Testis (tissue), 5 donors: ENCODE results near the gene CCDC188. TPM values are rescaled to one million over a fixed set of nuclear protein-coding genes. Genes with fewer than 3 reads are reported as not detected.

ENCODE experiments used
- DNase-seq: peaks from one replicate; pipeline ENCODE4 v3.0.0-alpha.2; 2019
- H3K27ac ChIP-seq, 2 donors: fragments of 200-600 bp; sonication (generic); one replicate each; pipeline ENCODE4 v1.5.1; 2019
- H3K27me3 ChIP-seq: fragments of 200-600 bp; sonication (generic); one replicate; pipeline ENCODE4 v1.5.1; 2019
- H3K36me3 ChIP-seq: fragments of 200-600 bp; sonication (generic); one replicate; pipeline ENCODE4 v1.5.1; 2017; ENCODE audit warnings: low read depth; ENCODE audit errors: missing control alignments
- H3K4me1 ChIP-seq: fragments of 200-600 bp; sonication (generic); one replicate; pipeline ENCODE4 v1.5.1; 2019
- H3K4me3 ChIP-seq, 2 donors: fragments of 200-600 bp; sonication (generic); one replicate each; pipeline ENCODE4 v1.5.1; 2017 to 2019
- H3K9me3 ChIP-seq: fragments of 200-600 bp; sonication (generic); one replicate; pipeline ENCODE4 v1.5.1; 2017
- CTCF ChIP-seq, 3 experiments: fragments of 450-650 bp in 2 of 3; fragments of 200-600 bp in 1 of 3; sonication (generic) in 1 of 3; IDR thresholded peaks; one replicate each; pipeline ENCODE4 v1.5.1; 2016 to 2019; ENCODE audit warnings: antibody characterized with exemption in 3 of 3, mild to moderate bottlenecking in 2 of 3, moderate library complexity in 1 of 3
- POLR2A ChIP-seq: fragments of 450-650 bp; IDR thresholded peaks from one replicate; pipeline ENCODE4 v1.6.1; 2017; ENCODE audit warnings: antibody characterized with exemption, mild to moderate bottlenecking, moderate library complexity
- WGBS, 2 donors: methylation state at CpG; one replicate each; pipeline ENCODE4 v1.1.5; 2018; 5-methylcytosine and 5-hydroxymethylcytosine counted together
- intact Hi-C: fragments of 100-400 bp; cut with DNase I; formaldehyde crosslinking; loops from one replicate; pipeline ENCODE4 v1.15.1; 2023; ENCODE audit warnings: low total_unique reads
- long read RNA-seq, 2 donors: transcript quantifications; one replicate each; lab custom pipeline, GENCODE V29; 2026
- polyA plus RNA-seq: library from polyadenylated mRNA; stranded (reverse); fragments of 350-450 nt; fragmentation: Illumina TruSeq; extraction: RNeasy Lipid Tissue Mini Kit (QIAGEN cat#74804); gene quantifications from one replicate; pipeline ENCODE4 v1.2.3, GENCODE V29; 2014; ENCODE audit warnings: low read depth, low replicate concordance; ENCODE audit not compliant: insufficient read depth
- total RNA-seq, 2 donors: library from RNA; depleted of rRNA; stranded (reverse); fragments of >200 nt; gene quantifications; one replicate each; pipeline ENCODE4 v1.2.3, GENCODE V29; 2016

CCDC188 gene
- total RNA-seq (10 to 100 TPM; 12.2 to 33.1 TPM), polyA plus RNA-seq (46.5 TPM)
- long read RNA-seq, donor 1, result 0 reads
- long read RNA-seq, donor 2, result 0 reads

GRCh38 chr22:20150381-20151275, at the start of gene CCDC188:
TSS of gene CCDC188 (minus strand) at chr22:20151055. CDS start at chr22:20150986, 69 bp downstream.
- Histone ChIP-seq H3K4me3 (no peak within 1 kb of the TSS), H3K36me3 (no peaks in the 10 kb centered on the region), H3K9me3 (no peaks in the 10 kb centered on the region), H3K27me3 (no peaks in the 10 kb centered on the region), H3K4me1 (peaks cover 4% of the 10 kb centered on the region), H3K27ac (no peak within 1 kb of the TSS)
- TF ChIP-seq POLR2A, result no peak
- TF ChIP-seq CTCF (IDR thresholded peaks at IDR 0.05), result no peak
- no peak for DNase-seq
- WGBS, 2 donors, result 88% methylated on average over 3 to 13 of the region's 14 CpGs
- intact Hi-C loops, result no loop called here

GRCh38 chr22:20199906-20200305, 49.1 kb upstream of the CCDC188 start:
- intact Hi-C loops, result no loop called here
- H3K4me3 ChIP-seq, result no peak overlapping the region
- H3K27ac ChIP-seq, result no peak overlapping the region
- H3K27me3 ChIP-seq, result no peaks in the 10 kb centered on the region
- H3K36me3 ChIP-seq, result no peaks in the 10 kb centered on the region
- H3K4me1 ChIP-seq, result peaks cover 20% of the 10 kb centered on the region
- H3K9me3 ChIP-seq, result no peaks in the 10 kb centered on the region
- no peak for DNase-seq
- TF ChIP-seq POLR2A, result no peak
- no peak for TF ChIP-seq CTCF (IDR thresholded peaks at IDR 0.05)
- 94 to 97% methylated on average over 5 of the region's 5 CpGs for WGBS, 2 donors

- Histone ChIP-seq H3K9me3 (no peaks in the 10 kb centered on the region), H3K36me3 (no peaks in the 10 kb centered on the region), H3K27me3 (no peaks in the 10 kb centered on the region), H3K27ac (no peak overlapping the region), H3K4me3 (no peak overlapping the region), H3K4me1 (peaks cover 20% of the 10 kb centered on the region)
- 87 to 94% methylated on average over 1 of the region's 1 CpG for WGBS, 2 donors
- no peak for DNase-seq
- TF ChIP-seq CTCF (IDR thresholded peaks at IDR 0.05), result no peak
- no peak for TF ChIP-seq POLR2A
- intact Hi-C loops, result no loop called here
Observed at GRCh38 chr22:20199413-20199842, 48.6 kb upstream of the CCDC188 start.

GRCh38 chr22:20198557-20199319, 47.9 kb upstream of the CCDC188 start:
- TF ChIP-seq CTCF (IDR thresholded peaks at IDR 0.05) (no peak), POLR2A (no peak)
- no peak overlapping the region for H3K27ac ChIP-seq
- H3K9me3 ChIP-seq, result no peaks in the 10 kb centered on the region
- 82 to 90% methylated on average over 9 to 10 of the region's 10 CpGs for WGBS, 2 donors
- intact Hi-C loops, result no loop called here
- no peaks in the 10 kb centered on the region for H3K27me3 ChIP-seq
- no peak overlapping the region for H3K4me3 ChIP-seq
- no peak for DNase-seq
- H3K4me1 ChIP-seq, result peaks cover 17% of the 10 kb centered on the region
- H3K36me3 ChIP-seq, result no peaks in the 10 kb centered on the region
